NCI-H345 treated with DMSO at 0.1 percent for 48 hours (cell line): ENCODE results near the gene UBA1.

Experiments used
- DNase-seq: peaks from one replicate; lab custom pipeline; 2025; ENCODE audit not compliant: unreplicated experiment; lab: John Stamatoyannopoulos, UW

Gene UBA1

DNA sequence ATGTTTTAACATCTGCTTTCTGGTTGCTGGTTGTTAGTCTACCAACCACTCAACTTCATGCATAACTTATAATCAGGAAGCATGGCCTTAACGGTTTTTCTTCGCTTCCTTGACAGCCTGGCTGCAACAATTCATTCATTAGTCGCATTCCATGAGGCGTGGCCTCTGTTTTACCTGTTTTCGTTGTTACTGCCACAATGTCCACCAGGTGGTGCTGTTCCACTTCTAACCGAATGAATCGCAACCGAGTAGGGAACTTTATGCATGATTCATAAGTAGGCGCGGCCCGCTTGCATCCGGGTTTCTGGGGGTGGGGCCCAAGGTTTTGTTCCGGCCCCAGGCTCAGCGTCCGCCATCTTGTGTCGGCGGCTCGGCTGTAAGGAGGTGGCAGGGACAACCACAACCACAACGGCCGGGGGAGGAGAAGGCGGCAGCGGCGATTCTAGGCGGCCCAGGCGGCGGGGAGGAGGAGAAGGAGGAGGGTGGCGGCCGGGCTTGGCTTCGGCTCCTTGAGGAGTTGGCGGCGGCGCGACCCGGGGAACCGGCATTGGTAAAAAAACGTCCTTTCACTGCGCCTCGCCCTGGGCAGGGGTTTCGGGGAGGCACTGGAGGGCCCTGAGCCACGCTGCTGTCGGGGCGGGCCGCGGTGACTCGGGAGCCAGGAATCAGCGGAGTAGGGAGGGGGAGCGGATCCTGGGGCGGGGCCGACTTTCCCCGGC is at the start of gene UBA1:
TSS of gene UBA1 (plus strand) at position 355 of the 719 bp plus-strand sequence. CDS start 4,974 bp downstream, outside the sequence.
- peak; percentile 91 for DNase-seq

GRCh38 chrX:47143894-47144625 is 49.6 kb upstream of the UBA1 start:
- DNase-seq = peak; percentile 30

- peak; percentile 90 for DNase-seq
Measured at GRCh38 chrX:47144626-47145394, 48.8 kb upstream of the UBA1 start, which contains the start of the genes NDUFB11 and RBM10. TSS of gene NDUFB11 (minus strand) at chrX:47144702. CDS start at chrX:47144679, 23 bp downstream. TSS of gene RBM10 (plus strand) at chrX:47145221. CDS start at chrX:47147482, 2,261 bp downstream.

- no peak for DNase-seq
Measured at GRCh38 chrX:47145395-47146120, 48.1 kb upstream of the UBA1 start.

DNA sequence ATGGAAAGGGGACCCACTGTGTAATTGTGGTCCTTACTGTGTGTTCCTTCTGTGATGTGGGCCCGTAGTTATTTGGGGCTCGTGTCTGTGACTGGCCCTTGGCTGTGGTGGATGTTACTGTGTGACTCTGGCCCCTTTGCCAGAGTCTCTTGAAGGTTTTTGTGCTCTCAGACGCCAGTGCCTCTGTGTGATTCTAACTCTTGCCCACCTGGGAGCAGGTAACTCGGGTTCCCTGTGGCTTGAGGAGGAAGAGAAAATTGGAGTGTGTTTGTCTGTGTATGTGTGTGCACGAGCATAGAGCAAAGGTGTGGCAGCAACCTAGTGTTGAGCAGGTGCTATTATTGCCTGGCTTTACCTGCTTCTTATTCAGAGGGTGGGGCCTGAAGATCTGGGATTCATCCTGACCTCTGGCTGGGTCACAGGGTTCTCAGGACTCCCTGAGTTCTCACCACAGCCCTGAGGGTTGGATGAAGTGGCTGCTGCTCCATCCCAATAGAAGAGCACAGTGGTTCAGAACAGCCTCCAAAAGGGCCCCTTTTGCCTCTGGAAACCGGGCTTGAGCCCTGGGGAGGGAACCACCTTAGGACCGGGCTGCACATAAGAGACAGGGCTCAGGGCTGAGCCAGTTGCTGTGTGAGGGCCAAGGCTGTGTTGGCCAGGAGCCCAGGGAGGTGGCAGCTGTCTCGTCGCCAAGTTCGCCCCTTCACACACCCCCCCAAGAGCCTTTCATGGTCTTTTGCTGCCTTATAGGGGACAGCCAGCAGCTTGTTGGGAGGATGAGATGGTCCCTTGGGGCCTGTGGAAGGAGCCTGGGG is 47.3 kb upstream of the UBA1 start:
- no peak for DNase-seq

- no peak for DNase-seq
Measured at GRCh38 chrX:47146936-47147859, 46.4 kb upstream of the UBA1 start.

DNA sequence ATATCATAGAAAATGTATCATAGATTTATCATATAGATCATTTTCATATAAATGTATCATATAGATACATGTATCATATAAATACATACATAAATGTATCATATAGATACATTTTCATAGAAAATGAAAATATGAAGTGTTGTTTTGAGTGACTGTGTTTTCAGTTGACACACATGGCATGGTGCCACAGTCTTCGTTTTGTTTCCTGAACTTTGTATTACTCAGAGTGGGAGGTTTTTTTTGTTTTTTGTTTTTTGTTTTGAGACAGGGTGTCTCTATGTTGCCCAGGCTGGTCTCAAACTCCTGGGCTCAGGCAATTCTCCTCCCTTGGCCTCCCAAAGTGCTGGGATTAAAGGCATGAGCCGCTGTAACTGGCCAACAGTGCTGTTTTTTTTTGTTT is 44.7 kb upstream of the UBA1 start:
- DNase-seq = no peak

DNA sequence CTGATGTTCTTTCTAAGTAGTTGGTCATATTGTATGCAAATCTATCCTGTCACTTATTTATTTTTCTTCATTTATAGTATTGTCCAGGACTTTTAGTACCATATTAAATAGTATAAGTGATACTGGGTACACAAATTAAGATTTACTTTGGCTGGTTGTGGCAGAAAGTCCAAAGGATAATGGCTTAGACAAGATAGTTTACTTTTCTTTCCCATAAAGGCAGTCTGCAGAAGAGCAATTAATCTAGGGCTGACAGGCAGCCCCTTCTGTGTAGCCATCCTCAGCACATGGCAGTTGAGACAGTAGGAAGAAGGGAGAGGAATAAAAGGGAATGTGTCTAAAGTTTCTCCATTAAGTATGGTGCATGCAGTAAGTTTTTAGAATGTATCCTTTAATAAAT is 42.2 kb upstream of the UBA1 start:
- DNase-seq = no peak

DNA sequence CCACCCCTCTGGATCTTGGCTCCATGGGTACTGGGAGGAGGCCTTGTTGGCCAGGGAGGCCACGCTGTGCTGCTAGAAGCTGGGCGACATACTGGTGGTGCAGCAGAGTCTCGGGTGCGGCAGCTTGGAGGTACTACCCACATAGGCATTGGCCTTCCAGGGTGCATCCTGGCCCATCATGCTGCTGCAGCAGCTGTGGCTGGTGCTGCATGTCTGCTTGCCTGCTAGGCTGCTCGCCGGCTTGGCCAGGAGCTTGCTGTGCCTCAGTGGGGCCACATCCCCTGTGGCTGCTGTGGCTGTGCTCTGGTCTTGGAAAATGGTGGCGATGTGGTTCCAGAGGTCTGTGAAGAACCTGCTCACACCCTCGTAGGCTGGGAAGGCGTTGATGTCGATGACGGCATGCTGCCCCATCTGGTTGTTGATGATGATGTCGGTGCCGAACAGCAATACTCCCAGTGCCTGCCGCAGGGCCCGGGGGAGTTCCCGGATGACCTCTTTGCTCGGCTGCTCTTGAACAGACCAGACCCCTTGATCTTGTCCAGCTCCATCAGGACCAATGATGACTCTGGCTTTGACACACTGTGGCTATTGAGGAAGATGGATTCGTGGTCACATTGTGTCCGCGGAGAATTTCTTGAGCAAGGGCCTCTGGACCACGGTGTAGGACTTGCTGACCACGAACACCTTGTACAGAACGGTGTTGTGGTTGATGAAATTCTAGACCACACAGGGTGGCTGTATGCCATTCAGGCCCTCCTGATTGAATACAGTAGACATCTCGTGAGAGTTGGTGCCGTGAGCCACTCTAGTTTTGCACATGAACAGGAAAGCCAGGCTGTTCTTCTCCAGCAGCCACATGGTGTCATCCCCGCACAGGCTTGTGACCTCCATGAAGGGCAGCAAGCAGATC is 36.8 kb upstream of the UBA1 start:
- no peak for DNase-seq

DNA sequence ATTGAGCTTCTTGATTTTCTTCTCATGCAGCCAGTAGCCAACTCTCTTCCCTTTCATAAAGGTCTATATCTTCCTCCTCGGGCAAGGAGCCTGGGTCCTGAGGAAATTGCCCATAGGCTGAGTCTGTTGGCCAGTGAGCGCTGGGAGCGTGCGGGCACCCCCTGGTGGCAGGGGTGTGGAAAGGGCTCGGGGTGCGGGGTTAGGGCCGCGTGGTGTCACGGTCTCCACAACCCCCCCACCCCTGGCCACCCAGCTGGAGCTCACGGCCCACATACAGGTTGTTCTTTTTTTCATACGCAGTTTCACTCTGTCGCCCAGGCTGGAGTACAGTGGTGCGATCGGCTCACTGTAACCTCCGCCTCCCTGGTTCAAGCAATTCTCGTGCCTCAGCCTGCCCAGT is 35.5 kb upstream of the UBA1 start:
- no peak for DNase-seq

- DNase-seq = no peak
Measured at GRCh38 chrX:47158781-47159180, 34.8 kb upstream of the UBA1 start.

DNA sequence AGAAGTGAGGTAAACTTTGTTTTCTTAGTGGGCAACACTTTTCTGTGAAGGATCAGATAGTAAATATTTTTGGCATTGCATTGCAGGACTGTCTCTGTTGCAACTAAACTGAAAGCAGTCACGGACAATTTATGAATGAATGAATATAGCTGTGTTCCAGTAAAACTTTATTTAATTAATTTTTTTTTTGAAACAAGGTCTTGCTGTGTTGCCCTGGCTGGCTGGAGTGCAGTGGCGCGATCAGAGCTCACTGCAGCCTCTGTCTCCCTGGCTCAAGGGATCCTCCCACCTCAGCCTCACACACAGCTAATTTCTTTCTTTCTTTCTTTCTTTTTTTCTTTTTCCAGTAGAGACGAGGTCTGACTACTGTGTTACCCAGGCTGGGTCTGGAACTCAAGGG is 32.8 kb upstream of the UBA1 start:
- no peak for DNase-seq

GRCh38 chrX:47162927-47163583 is 30.6 kb upstream of the UBA1 start:
- DNase-seq = no peak

DNA sequence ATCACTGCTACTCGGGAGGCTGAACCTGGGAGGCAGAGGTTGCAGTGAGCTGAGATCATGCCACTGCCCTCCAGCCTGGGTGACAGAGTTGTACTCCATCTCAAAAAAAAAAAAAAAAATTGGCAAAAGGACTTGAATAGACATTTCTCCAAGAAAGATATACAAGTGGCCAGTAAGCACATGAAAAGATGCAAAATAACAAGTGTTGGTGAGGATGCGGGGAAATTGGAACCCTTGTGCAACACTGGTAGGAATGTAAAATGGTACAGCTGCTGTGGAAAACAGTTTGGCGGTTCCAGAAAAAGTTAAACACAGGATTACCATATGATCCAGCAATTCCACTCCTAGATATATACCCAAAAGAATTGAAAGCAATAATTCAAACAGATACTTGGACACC is 29.2 kb upstream of the UBA1 start:
- DNase-seq = no peak

DNA sequence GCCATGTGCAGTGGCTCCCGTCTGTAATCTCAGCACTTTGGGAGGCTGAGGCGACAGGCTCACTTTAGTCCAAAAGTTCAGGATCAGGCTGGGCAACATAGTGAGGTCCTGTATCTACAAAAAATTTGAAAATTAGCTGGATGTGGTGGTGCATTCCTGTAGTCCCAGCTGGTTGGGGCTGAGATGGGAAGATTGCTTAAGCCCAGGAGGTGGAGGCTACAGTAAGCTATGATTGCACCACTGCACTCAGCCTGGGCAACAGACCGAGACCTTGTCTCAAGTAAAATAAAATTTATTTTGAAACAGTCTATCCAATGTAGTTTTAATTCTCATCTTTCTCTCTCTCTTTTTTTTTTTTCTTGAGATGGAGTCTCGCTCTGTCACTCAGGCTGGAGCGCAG is 27.5 kb upstream of the UBA1 start:
- no peak for DNase-seq

DNA sequence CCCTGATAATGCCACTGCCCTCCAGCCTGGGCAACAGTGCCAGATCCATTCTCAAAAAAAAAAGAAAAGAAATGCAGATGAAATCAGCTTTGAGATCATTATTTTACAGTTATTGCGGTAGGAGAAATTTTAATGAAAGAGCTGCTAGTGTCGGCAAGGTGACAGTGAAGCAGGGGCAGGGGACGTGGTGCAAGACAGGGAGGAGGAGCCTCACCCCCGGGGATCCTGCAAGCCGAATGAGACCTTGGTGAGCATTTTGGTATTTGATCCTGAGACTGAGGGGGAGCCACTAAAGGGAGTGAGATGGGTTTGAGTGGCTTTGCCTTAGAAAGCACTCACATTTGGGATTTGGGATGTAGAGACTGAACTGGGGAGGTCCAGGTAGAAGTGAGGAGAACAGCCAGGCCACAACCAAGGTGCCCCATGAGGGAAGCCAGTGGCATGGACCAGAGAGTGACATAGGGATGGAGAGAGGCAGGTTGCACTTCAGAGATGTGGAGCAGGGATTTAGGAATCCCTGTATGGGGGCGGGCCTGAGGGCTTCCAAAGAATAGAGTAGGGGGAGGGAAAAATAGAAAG is 25.0 kb upstream of the UBA1 start:
- DNase-seq = no peak

- DNase-seq = no peak
Measured at GRCh38 chrX:47169273-47169672, 24.4 kb upstream of the UBA1 start.
